Breast epithelium (tissue), 3 donors: ENCODE measurements around the gene WDR6.

Experiments
- CTCF ChIP-seq, 3 donors: fragments of 450-650 bp; IDR thresholded peaks; one replicate each; pipeline ENCODE4 v1.5.1; 2016 to 2017; ENCODE audit warnings: antibody characterized with exemption in 3 of 3, mild to moderate bottlenecking in 3 of 3, moderate library complexity in 3 of 3
- POLR2A ChIP-seq: fragments of 450-650 bp; IDR thresholded peaks from one replicate; pipeline ENCODE4 v1.6.1; 2016; ENCODE audit warnings: antibody characterized with exemption, mild to moderate bottlenecking, moderate library complexity
- POLR2AphosphoS5 ChIP-seq, 3 donors: sonication (generic); formaldehyde crosslinking; IDR thresholded peaks; one replicate each; pipeline ENCODE4 v1.6.1; 2017; ENCODE audit warnings: antibody characterized with exemption in 3 of 3

- TF ChIP-seq CTCF (IDR thresholded peaks at IDR 0.05) (no peak), POLR2A (no peak), POLR2AphosphoS5 (IDR thresholded peaks at IDR 0.05) (no peak)
These were observed 6.0 kb upstream of the WDR6 start for GRCh38 chr3:49001155-49001554.
